H1 (cell line): ENCODE results near the gene CNOT6. TPM values are rescaled to one million over a fixed set of nuclear protein-coding genes. Genes with fewer than 3 reads are reported as not detected.

Experiments used
- CTCF ChIA-PET: fragments of 300-600 bp; sonication (Branson Sonifier 250); formaldehyde crosslinking; loops from one replicate; lab custom pipeline; 2021; ENCODE audit not compliant: partially characterized antibody; lab: Charles Lee
- POLR2A ChIA-PET: fragments of 300-600 bp; sonication (Branson Sonifier 250); formaldehyde crosslinking; loops from one replicate; lab custom pipeline; 2021; ENCODE audit warnings: inconsistent platforms; ENCODE audit not compliant: partially characterized antibody; lab: Charles Lee
- DNase-seq, 2 experiments: peaks; one replicate each; pipeline versions ENCODE4 v3.0.0 to v3.0.0-alpha.2; 2010 to 2022; ENCODE audit warnings: low spot score in 2 of 2, low read depth in 1 of 2, mixed read lengths in 1 of 2
- FAIRE-seq: peaks from 2 replicates; lab custom pipeline; 2011; peaks lifted over from hg19 to GRCh38; lab: Jason Lieb, UNC
- H2AFZ ChIP-seq: 2 replicates; pipeline ENCODE4 v1.8.1; 2012; ENCODE audit warnings: low read length, inconsistent platforms
- H2AK5ac ChIP-seq: 2 replicates; pipeline ENCODE4 v1.6.1; 2013; ENCODE audit warnings: low read depth, low read length
- H2BK120ac ChIP-seq: replicated peaks from 2 replicates; pipeline ENCODE3; 2013; ENCODE audit warnings: low read depth, low read length, inconsistent platforms
- H2BK12ac ChIP-seq: 2 replicates; pipeline ENCODE4 v1.6.1; 2013; ENCODE audit warnings: low read depth, low read length
- H2BK15ac ChIP-seq: 2 replicates; pipeline ENCODE4 v1.6.1; 2013; ENCODE audit warnings: low read length
- H2BK20ac ChIP-seq: 2 replicates; pipeline ENCODE4 v1.6.1; 2013; ENCODE audit warnings: low read length
- H2BK5ac ChIP-seq: 2 replicates; pipeline ENCODE4 v1.6.1; 2013; ENCODE audit warnings: low read depth, low read length
- H3K14ac ChIP-seq: 2 replicates; pipeline ENCODE4 v1.6.1; 2013; ENCODE audit warnings: inconsistent platforms; ENCODE audit not compliant: insufficient read length
- H3K18ac ChIP-seq: 2 replicates; pipeline ENCODE4 v1.6.1; 2013; ENCODE audit warnings: low read length; ENCODE audit errors: extremely low read depth
- H3K23ac ChIP-seq: 2 replicates; pipeline ENCODE4 v1.6.1; 2013; ENCODE audit warnings: inconsistent platforms; ENCODE audit not compliant: insufficient read length
- H3K23me2 ChIP-seq: 2 replicates; pipeline ENCODE4 v1.6.1; 2013; ENCODE audit warnings: low read depth, low read length
- H3K27ac ChIP-seq: 2 replicates; pipeline ENCODE4 v1.6.1; 2011; ENCODE audit warnings: low read depth, low read length, inconsistent platforms
- H3K27me3 ChIP-seq, 4 experiments: replicated peaks in 1 of 4; 1 replicate in 1 of 4; 2 replicates in 3 of 4; pipeline versions ENCODE4 v1.6.1 to v1.8.1; 2011 to 2013; ENCODE audit warnings: low read length in 3 of 4, mild to moderate bottlenecking in 3 of 4, inconsistent platforms in 2 of 4, mixed read lengths in 2 of 4, moderate library complexity in 1 of 4; ENCODE audit not compliant: control insufficient read depth in 3 of 4, insufficient read depth in 3 of 4; ENCODE audit errors: extremely low read depth in 1 of 4
- H3K36me3 ChIP-seq, 4 experiments: 2 replicates each; pipeline versions ENCODE4 v1.6.1 to v1.8.1; 2011 to 2013; ENCODE audit warnings: mild to moderate bottlenecking in 4 of 4, low read length in 3 of 4, moderate library complexity in 2 of 4, control low read depth in 1 of 4, inconsistent platforms in 1 of 4; ENCODE audit not compliant: insufficient read depth in 4 of 4, control insufficient read depth in 2 of 4
- H3K4ac ChIP-seq: replicated peaks from 2 replicates; pipeline ENCODE3; 2013; ENCODE audit warnings: low read length, low read depth, mixed read lengths, inconsistent platforms; ENCODE audit not compliant: insufficient read length
- H3K4me1 ChIP-seq, 4 experiments: replicated peaks in 1 of 4; 1 replicate in 1 of 4; 2 replicates in 3 of 4; pipeline versions ENCODE4 v1.6.1 to v1.8.1; 2011 to 2013; ENCODE audit warnings: low read length in 3 of 4, inconsistent platforms in 2 of 4, mixed read lengths in 1 of 4; ENCODE audit not compliant: insufficient read depth in 4 of 4, control insufficient read depth in 3 of 4
- H3K4me2 ChIP-seq, 2 experiments: 2 replicates each; pipeline versions ENCODE4 v1.6.1 to v1.8.1; 2011 to 2013; ENCODE audit warnings: low read depth in 2 of 2, low read length in 2 of 2, control low read depth in 1 of 2, inconsistent platforms in 1 of 2, mild to moderate bottlenecking in 1 of 2; ENCODE audit not compliant: insufficient read depth in 1 of 2
- H3K4me3 ChIP-seq, 4 experiments: fragments of 200-600, 300-600 bp in 1 of 4; sonication (generic), shearing (Covaris generic), sonication (Bioruptor Twin) in 1 of 4; 2 replicates each; pipeline versions ENCODE4 v1.5.1 to v1.8.1; 2011 to 2016; ENCODE audit warnings: low read length in 4 of 4, low read depth in 3 of 4, control low read depth in 2 of 4, inconsistent platforms in 2 of 4, mild to moderate bottlenecking in 2 of 4, mixed read lengths in 1 of 4, moderate library complexity in 1 of 4; ENCODE audit not compliant: insufficient read depth in 2 of 4; ENCODE audit errors: extremely low read depth in 1 of 4
- H3K56ac ChIP-seq: replicated peaks from 2 replicates; pipeline ENCODE3; 2013; ENCODE audit warnings: low read depth, mild to moderate bottlenecking, mixed read lengths, low read length, inconsistent platforms; ENCODE audit not compliant: insufficient read length
- H3K79me1 ChIP-seq: 2 replicates; pipeline ENCODE4 v1.6.1; 2013; ENCODE audit warnings: low read depth, low read length, control low read depth
- H3K79me2 ChIP-seq, 2 experiments: 2 replicates each; pipeline versions ENCODE4 v1.6.1 to v1.8.1; 2012 to 2013; ENCODE audit warnings: low read length in 2 of 2, mild to moderate bottlenecking in 2 of 2, inconsistent platforms in 1 of 2; ENCODE audit not compliant: insufficient read depth in 2 of 2, control insufficient read depth in 1 of 2
- H3K9ac ChIP-seq, 4 experiments: replicated peaks in 1 of 4; 1 replicate in 1 of 4; 2 replicates in 3 of 4; pipeline versions ENCODE4 v1.6.1 to v1.8.1; 2011 to 2013; ENCODE audit warnings: low read depth in 3 of 4, low read length in 3 of 4, control low read depth in 2 of 4, mild to moderate bottlenecking in 2 of 4, moderate library complexity in 2 of 4, inconsistent platforms in 1 of 4; ENCODE audit errors: extremely low read depth in 1 of 4
- H3K9me3 ChIP-seq, 2 experiments: 2 replicates each; pipeline versions ENCODE4 v1.6.1 to v1.8.1; 2012 to 2013; ENCODE audit warnings: mild to moderate bottlenecking in 2 of 2, moderate library complexity in 2 of 2, control low read depth in 1 of 2, inconsistent platforms in 1 of 2, low read depth in 1 of 2, low read length in 1 of 2, mixed read lengths in 1 of 2; ENCODE audit not compliant: insufficient read depth in 2 of 2
- H4K20me1 ChIP-seq, 2 experiments: replicated peaks in 1 of 2; 2 replicates each; pipeline versions ENCODE3 to v1.8.1; 2011 to 2013; ENCODE audit warnings: inconsistent platforms in 2 of 2, low read length in 2 of 2, mild to moderate bottlenecking in 1 of 2; ENCODE audit not compliant: insufficient read depth in 2 of 2, control insufficient read depth in 1 of 2
- H4K5ac ChIP-seq: 2 replicates; pipeline ENCODE4 v1.6.1; 2013; ENCODE audit warnings: low read length, low read depth, mixed read lengths, inconsistent platforms; ENCODE audit not compliant: insufficient read length
- H4K8ac ChIP-seq: 2 replicates; pipeline ENCODE4 v1.8.0; 2013; ENCODE audit warnings: mild to moderate bottlenecking, moderate library complexity, low read length, inconsistent platforms; ENCODE audit not compliant: insufficient read depth; ENCODE audit errors: extremely low read depth
- H4K91ac ChIP-seq: replicated peaks from 2 replicates; pipeline ENCODE3; 2013; ENCODE audit warnings: low read length, mixed read lengths, inconsistent platforms; ENCODE audit not compliant: insufficient read length
- ASH2L ChIP-seq: fragments of 200-600, 300-600 bp; sonication (generic); IDR thresholded peaks from one replicate; pipeline ENCODE4 v1.7.1; 2017; ENCODE audit warnings: low read length
- CHD2 ChIP-seq: IDR thresholded peaks from 2 replicates; pipeline ENCODE4 v1.6.1; 2012; ENCODE audit warnings: low read length, improper control_type of control experiment
- PHF8 ChIP-seq: fragments of 200-600 bp; sonication (generic); conservative IDR thresholded peaks from 2 replicates; pipeline ENCODE4 v1.7.1; 2012; ENCODE audit warnings: low read depth, mild to moderate bottlenecking, inconsistent platforms, low read length, moderate library complexity
- POLR2A ChIP-seq, 2 experiments: IDR thresholded peaks; 1 replicate in 1 of 2; 2 replicates in 1 of 2; pipeline ENCODE4 v1.6.1; 2011; ENCODE audit warnings: low read depth in 2 of 2, low read length in 2 of 2, mild to moderate bottlenecking in 2 of 2; ENCODE audit errors: control extremely low read depth in 1 of 2
- POU5F1 ChIP-seq: IDR thresholded peaks from 2 replicates; pipeline ENCODE4 v1.6.1; 2011; ENCODE audit warnings: low read depth, mild to moderate bottlenecking, low read length, moderate library complexity
- RBBP5 ChIP-seq: IDR thresholded peaks from 2 replicates; pipeline ENCODE4 v1.7.1; 2012; ENCODE audit warnings: low read depth, mild to moderate bottlenecking, inconsistent platforms, low read length, moderate library complexity, borderline replicate concordance
- RNF2 ChIP-seq: fragments of 200-900, 300-1000 bp; sonication (generic); IDR thresholded peaks from 2 replicates; pipeline ENCODE4 v1.7.1; 2016; ENCODE audit warnings: borderline replicate concordance, low read depth, mild to moderate bottlenecking, antibody characterized with exemption, low read length; ENCODE audit not compliant: poor library complexity, severe bottlenecking; ENCODE audit errors: missing control alignments
- SIN3A ChIP-seq, 2 experiments: IDR thresholded peaks in 1 of 2; conservative IDR thresholded peaks in 1 of 2; 2 replicates each; pipeline ENCODE4 v1.6.1; 2011 to 2012; ENCODE audit warnings: low read length in 2 of 2, improper control_type of control experiment in 1 of 2, low read depth in 1 of 2, mild to moderate bottlenecking in 1 of 2
- SP4 ChIP-seq: IDR thresholded peaks from 2 replicates; pipeline ENCODE4 v1.6.1; 2012; ENCODE audit warnings: low read length, inconsistent platforms
- SUZ12 ChIP-seq: fragments of 200-600 bp; sonication (generic); IDR thresholded peaks from 2 replicates; pipeline ENCODE4 v1.6.1; 2012; ENCODE audit warnings: mild to moderate bottlenecking, inconsistent platforms, low read length, moderate library complexity, mixed read lengths
- TAF7 ChIP-seq: optimal IDR thresholded peaks from 2 replicates; pipeline ENCODE3; 2011; ENCODE audit warnings: low read depth, mild to moderate bottlenecking, inconsistent platforms, low read length, moderate library complexity, borderline replicate concordance
- TCF12 ChIP-seq: IDR thresholded peaks from 2 replicates; pipeline ENCODE4 v1.6.1; 2011; ENCODE audit warnings: low read depth, mild to moderate bottlenecking, low read length
- WGBS, 2 experiments: shearing (Covaris generic) in 1 of 2; methylation state at CpG; one replicate each; pipeline versions ENCODE4 v1.1.6 to v1.1.7; 2013 to 2015; ENCODE audit warnings: low lambda C conversion rate in 2 of 2, mixed read lengths in 2 of 2, inconsistent platforms in 1 of 2, low coverage in 1 of 2, missing lambda C conversion rate in 1 of 2; ENCODE audit not compliant: insufficient replicate concordance in 2 of 2, insufficient coverage in 1 of 2, insufficient read length in 1 of 2; ENCODE audit errors: extremely low coverage in 1 of 2, missing lambda C conversion rate in 1 of 2; 5-methylcytosine and 5-hydroxymethylcytosine counted together
- polyA plus RNA-seq, 7 experiments: library from polyadenylated mRNA; depleted of rRNA in 3 of 7; stranded (reverse) in 5 of 7; unstranded in 2 of 7; fragments of >200 nt in 5 of 7; fragments of 200-250 nt in 2 of 7; gene quantifications; 1 replicate in 5 of 7; 2 replicates in 1 of 7; 4 replicates in 1 of 7; pipeline versions ENCODE4 v1.2.1 to v1.2.3, GENCODE V29; 2011 to 2013; ENCODE audit warnings: missing spikeins in 2 of 7, mixed read lengths in 2 of 7
- total RNA-seq: library from RNA; stranded (reverse); fragmentation: NEBNext Ultra II Directional; extraction: Animal tissue kit (Norgen Biotek cat#: 25700); gene quantifications from 2 replicates; pipeline ENCODE4 v1.2.1, GENCODE V29; 2021

CNOT6 gene
- total and polyA plus RNA-seq, 2 of the 8 experiments (the other 6 are each of a cell fraction or from before 2014, with no cell fraction given): 10.7 to 45.4 TPM

- Histone ChIP-seq H2BK5ac (peak overlapping the region; percentile 94), H3K27ac (peak overlapping the region; percentile 96; the same call in 1 of the 2 replicates), H3K36me3 (peaks cover 0 to 29% (median 6%) of the 10 kb centered on the region in 4 experiments; a peak in 5 of 8 replicates), H3K4me1 (peaks cover 0 to 8% (median 3%) of the 10 kb centered on the region in 4 experiments; a peak in 6 of 7 replicates), H3K4ac (peak overlapping the region; percentile 13), H3K4me3 (peak overlapping the region; percentile 86 to 98 (median 91)), H3K4me2 (peak overlapping the region; percentile 68 to 75), H2AK5ac (no peak overlapping the region), H2BK120ac (no peak overlapping the region), H4K91ac (peak overlapping the region; percentile 86), H3K79me2 (peaks cover 41 to 48% of the 10 kb centered on the region in 2 experiments), H3K79me1 (peaks cover 8% of the 10 kb centered on the region), H3K56ac (peak overlapping the region; percentile 91), H3K27me3 (no peaks in the 10 kb centered on the region), H4K20me1 (peaks cover 13 to 20% of the 10 kb centered on the region in 2 experiments), H3K9me3 (peaks cover 0 to 4% of the 10 kb centered on the region in 2 experiments; a peak in 1 of 4 replicates), H3K23me2 (peaks cover 9% of the 10 kb centered on the region), H3K9ac (peak overlapping the region; percentile 91 to 99 (median 96)), H3K18ac (peak overlapping the region; percentile 96), H2AFZ (no peak overlapping the region), H2BK15ac (no peak overlapping the region), H2BK12ac (no peak overlapping the region), H4K8ac (peak overlapping the region; percentile 99; the same call in 1 of the 2 replicates), H2BK20ac (no peak overlapping the region), H4K5ac (no peak overlapping the region), H3K14ac (no peak overlapping the region), H3K23ac (no peak overlapping the region)
- no peak for FAIRE-seq
- ChIA-PET POLR2A (interaction anchor here (0.7 to 2.0 kb wide), 13 partner anchors 10 to 201 kb away, joined by 3 to 11 read pairs (median 4); no protein-coding TSS in a partner anchor), CTCF (interaction anchor here (1.1 kb wide), 1 partner anchor 112 kb away, joined by 4 read pairs; no protein-coding TSS in a partner anchor)
- 1% methylated on average over 32 of the region's 92 CpGs; no CpG with 5 or more reads in 1 of the 2 experiments for WGBS, 2 experiments
- DNase-seq: peak in 1 of 2 experiments; percentile 61
- TF ChIP-seq POU5F1: no peak
- no peak for TF ChIP-seq SIN3A (conservative IDR thresholded peaks at IDR 0.05 in 1 of 2, IDR thresholded peaks at IDR 0.05 in 1 of 2; ENCODE audit: low read depth in 1 of 2, low read length in 2 of 2)
- peak; percentile 15 to 61; a peak in 2 of 3 replicates for TF ChIP-seq POLR2A (IDR thresholded peaks at IDR 0.05; ENCODE audit: control extremely low read depth in 1 of 2, low read depth in 2 of 2, low read length in 2 of 2)
- TF ChIP-seq SP4: no peak
- no peak for TF ChIP-seq RNF2
- TF ChIP-seq ASH2L: no peak
- TF ChIP-seq TCF12: no peak
- TF ChIP-seq TAF7: no peak
- peak; percentile 79; the same call in 1 of the 2 replicates for TF ChIP-seq RBBP5
- no peak for TF ChIP-seq SUZ12
- TF ChIP-seq CHD2: no peak
- peak; percentile 86 for TF ChIP-seq PHF8
Measured at GRCh38 chr5:180494510-180495181, 467 bp downstream of the CNOT6 start.
